ENCODE measurements around the gene C6orf132.

C6orf132 gene

GRCh38 chr6:42103753-42104094, 38.7 kb downstream of the C6orf132 start:
- DNase-seq = no peak

- DNase-seq = no peak
These were observed 39.2 kb downstream of the C6orf132 start for GRCh38 chr6:42103216-42103615.

DNA sequence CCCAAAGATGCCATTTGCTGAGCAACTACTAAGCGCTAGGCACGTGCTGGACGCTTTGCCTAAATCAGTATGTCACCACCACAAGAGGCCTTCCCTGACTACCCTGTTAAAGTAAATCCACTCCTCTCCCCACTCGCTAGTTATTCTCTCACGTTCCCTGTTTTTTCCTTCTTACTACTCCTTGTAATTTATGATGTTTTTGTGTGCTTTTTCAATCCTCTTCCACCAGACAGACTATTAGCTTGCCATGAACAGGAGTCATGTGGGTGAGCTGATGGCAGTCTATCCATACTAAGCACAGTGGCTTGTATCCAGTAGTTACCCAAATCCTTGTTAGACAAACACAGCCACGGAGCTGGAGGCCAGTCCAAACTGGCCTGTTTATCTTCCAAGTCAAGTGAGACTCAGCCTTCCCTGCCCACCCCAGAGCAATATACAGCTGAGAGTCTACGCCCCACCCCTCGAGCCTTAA, 41.2 kb downstream of the C6orf132 start:
- DNase-seq = peak; percentile 94

DNA sequence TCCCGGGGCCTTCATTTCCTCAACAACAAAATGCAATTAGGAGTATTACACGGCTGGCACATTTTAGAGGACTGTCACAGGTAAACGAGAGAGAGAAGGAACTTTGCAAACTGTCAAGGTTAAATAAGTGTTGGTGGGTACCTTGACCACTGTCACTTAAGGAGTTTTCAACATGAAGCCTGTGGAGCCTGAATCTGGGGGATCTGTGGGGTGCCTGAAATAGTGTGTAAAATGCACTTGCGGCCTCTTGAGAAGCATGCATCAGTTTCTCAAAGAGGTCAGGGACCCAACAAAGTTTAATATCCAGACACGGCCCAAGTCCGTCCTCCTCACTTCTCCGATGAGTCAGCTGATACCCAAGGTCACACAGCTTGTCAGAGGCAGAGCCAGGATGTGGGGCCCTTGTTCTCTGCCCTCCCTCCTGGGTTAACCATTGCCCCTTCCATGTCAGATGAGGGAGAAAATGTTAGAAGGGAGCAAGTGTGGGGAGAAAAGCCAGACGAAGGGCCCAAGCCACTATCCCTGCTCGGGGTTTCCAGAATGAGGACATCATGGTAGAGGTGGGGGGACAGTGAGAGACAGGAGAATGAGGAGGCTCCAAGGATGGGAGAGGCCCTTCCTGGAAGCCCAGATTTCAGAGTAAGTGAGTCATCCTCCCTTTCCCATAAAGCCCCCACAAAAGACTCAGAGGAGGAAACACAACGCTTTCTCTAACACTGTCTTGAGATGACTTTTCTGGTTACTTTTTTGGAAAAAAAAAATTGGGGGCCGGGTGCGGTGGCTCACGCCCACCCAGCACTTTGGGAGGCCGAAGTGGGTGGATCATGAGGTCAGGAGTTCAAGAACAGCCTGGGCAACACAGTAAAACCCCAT, 42.2 kb downstream of the C6orf132 start:
- DNase-seq = no peak

- peak in 1 of 2 experiments; percentile 43 for DNase-seq
These were observed 42.9 kb downstream of the C6orf132 start for GRCh38 chr6:42099340-42100028.

DNA sequence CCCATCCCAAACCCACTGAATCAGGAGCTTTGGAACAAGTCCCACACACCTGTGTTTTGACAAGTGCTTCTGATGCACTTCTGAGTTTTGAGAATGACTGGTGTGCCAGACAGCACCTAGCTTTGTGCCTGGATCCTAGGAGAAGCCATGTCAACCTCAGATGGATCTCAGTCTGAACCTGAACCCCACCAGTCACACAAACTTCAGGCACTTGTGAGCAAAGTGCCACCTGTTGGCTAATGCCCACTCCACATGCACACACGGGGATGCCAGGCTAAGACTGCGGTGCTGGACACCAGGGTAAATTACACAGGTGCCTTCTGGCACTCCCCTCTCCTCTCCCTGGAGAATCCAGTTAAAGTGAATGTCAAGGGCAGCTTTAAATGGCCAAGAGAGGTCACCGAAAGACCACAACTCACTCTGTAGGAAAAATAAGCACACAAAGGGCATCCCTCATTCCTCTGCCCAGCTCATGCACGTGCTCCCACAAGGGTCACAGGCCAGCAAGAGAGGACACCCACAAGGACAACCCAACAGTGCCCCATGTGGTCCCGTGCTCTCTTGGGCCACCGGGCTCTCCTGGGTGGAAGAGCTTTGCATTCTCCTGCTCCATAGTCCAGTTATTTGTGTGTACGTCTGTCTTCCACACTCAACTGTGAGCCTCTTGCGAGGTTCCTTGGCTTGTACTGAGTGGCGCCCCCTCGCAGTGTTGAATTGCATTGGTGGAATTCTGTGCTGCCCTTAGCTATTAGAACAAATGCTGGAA, 46.5 kb downstream of the C6orf132 start:
- peak in 1 of 2 experiments; percentile 32 for DNase-seq

GRCh38 chr6:42095094-42095493, 47.3 kb downstream of the C6orf132 start:
- DNase-seq = no peak

DNA sequence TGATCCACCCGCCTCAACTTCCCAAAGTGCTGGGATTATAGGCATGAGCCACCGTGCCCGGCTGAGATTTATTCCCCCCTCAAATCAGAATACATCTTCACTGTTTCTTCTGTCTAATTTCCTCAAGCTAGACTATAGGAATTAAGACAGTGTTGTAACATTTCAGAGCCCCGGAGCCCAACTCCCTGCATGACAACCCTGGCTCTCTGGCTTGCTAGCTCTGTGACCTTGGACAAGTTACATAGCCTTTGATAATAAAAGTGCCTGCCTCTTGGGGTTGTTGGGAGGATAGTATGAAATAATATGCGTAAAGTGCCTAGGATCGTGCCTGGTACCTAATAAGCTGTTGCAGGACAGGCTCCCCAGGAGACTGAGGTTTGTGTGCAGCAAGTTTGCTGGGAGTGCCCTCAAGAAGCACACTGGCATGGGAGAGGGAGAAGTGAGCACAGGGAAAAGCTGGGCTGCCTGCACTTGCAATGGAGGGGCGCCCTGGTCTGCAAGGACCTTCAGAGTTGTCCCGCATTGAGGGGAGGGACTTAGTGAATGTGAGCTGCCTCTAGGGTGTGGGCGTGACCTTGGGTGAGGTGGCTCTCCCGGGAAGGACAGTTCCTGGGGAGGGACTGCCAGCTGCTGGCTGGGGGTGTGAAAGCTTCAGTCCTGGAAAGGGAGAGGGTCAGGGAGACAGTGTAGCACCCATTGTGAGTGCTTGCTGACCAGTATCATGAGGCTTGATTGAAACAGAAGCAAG, 48.7 kb downstream of the C6orf132 start:
- no peak for DNase-seq

DNA sequence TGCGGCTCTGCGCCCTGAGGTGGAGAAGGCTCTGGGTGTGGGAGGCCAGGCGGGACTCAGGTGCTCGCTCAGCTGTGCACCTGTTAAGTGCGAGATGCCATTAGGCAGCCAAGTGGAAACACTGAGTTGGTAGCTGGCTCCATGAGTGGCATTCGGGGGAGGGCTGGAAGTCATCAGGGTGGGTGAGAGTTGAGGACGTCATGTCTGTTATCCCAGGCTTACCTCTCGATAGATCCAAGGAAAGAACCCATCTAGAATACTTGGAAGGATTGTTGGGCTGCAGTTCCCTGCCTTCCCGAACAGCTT, 50.7 kb downstream of the C6orf132 start:
- peak in 1 of 2 experiments; percentile 23 for DNase-seq

- no peak for DNase-seq
These were observed 51.4 kb downstream of the C6orf132 start for GRCh38 chr6:42090819-42091717.

DNA sequence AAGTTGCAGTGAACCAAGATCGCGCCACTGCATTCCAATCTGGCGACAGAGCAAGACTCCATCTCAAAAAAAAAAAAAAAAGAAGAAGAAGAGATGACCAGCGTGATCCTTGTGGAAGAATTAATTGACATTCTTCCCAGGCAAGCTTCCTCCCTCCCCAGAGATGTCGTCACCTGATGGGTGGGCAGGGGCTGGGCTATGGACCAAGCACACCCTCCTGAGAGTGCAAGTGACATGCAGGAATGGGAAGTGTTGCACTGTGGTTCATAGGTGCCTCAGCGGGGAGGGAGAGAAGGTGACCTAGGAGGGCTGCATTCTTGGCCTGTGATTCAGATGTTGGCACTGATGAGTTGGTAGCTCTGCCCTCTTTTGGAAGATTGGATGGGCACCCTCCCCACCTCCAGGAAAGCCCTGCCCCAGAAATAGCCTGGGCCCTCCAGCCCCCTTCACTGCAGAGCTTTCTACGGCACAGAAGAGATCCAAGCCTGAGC, 54.3 kb downstream of the C6orf132 start:
- no peak for DNase-seq

GRCh38 chr6:42086046-42087035, 56.1 kb downstream of the C6orf132 start:
- DNase-seq = no peak

DNA sequence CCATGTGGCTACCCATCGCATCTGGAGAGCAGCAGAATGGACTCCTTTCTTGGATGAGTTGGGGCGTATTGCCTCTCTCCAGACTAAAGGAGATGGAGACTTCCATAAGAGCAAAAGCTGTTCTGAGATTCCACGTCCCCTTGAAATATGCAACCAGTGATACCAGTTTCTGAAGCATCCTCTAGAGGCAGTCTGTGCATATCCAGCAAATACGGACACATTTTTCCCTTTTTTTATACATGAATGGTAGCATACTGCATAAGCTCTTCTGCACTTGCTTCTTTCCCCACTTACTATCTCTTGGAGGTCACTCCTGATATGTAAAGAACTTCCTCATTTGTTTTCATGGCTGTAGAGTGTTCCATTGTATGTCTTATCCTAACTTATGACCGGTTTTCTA, 57.5 kb downstream of the C6orf132 start:
- no peak for DNase-seq

DNA sequence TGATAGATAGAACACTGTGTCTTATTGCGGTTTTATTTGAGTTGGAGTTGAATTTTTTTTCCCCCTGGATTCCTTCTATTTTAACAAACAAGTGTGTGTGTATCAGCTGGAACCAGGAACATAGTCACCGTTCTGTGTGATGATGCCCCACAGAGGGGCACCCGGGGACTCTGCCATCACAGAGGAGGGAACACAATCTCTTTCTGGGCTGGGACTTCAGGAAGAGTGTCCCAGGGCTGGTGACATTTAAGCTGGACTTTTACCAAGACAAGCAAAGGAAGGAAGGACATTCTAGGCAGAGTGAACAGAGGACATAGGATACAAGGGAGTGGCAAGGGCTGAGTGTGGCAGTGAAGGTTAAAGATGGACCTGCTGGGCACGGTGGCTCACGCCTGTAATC, 58.9 kb downstream of the C6orf132 start:
- no peak for DNase-seq

DNA sequence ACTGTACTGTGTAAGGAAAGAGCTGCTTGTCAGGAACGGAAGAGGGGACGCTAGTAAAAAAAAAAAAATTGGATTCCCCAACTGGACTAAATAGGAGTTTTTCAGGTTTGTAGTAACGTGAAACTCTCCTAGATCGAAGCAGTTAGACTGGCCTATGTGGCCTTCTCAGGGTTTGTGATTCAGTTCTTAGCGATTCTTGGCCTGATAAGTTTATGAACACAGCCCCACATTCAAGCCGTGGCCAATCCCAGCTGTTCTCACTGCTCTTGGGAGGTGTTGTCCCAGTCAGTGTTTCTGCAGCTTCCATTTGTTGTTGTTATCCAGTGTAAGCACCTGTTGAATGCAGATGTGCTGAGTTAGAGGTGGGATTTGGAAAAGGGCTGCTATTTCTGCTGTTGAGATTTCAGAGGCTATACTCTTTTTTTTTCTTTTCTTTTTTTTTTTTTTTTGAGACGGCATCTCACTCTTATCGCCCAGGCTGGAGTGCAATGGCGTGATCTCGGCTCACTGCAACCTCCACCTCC, 62.4 kb downstream of the C6orf132 start:
- no peak for DNase-seq

GRCh38 chr6:42078386-42078785, 64.0 kb downstream of the C6orf132 start:
- DNase-seq = no peak

DNA sequence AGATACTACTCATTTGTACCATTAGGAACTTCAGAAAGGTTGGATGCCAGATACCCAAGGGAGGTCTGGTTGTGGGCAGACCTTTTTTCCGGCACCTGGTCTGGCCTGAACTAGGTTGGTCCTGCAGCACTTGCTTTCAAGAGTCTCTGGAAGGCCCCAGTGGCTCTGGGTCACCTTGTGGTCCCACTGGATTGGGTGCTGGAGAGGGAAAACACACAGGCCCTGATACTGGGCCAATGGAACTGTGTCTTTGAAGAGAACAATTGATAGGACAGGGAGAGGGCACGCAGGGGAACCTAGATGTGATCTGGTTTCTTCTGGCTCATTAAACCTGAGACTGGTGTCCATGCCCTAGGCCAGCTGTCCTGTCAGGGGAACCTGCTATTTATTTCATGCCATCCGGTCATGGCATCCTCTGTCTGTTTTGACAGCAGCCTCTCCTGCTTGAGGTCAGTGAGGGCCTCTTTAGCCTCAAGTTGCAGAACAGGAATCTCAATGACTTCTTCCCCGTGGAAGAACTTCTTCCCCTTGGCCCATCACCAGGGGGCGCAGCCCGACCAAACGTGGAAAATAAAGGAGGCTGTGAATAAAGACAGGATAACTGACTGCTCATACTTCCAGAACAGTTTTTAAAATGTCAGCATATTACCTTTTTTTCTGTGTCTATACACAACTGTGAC, 67.1 kb downstream of the C6orf132 start:
- DNase-seq = peak; percentile 25 to 74

- DNase-seq = no peak
These were observed 69.1 kb downstream of the C6orf132 start for GRCh38 chr6:42073287-42073686.

DNA sequence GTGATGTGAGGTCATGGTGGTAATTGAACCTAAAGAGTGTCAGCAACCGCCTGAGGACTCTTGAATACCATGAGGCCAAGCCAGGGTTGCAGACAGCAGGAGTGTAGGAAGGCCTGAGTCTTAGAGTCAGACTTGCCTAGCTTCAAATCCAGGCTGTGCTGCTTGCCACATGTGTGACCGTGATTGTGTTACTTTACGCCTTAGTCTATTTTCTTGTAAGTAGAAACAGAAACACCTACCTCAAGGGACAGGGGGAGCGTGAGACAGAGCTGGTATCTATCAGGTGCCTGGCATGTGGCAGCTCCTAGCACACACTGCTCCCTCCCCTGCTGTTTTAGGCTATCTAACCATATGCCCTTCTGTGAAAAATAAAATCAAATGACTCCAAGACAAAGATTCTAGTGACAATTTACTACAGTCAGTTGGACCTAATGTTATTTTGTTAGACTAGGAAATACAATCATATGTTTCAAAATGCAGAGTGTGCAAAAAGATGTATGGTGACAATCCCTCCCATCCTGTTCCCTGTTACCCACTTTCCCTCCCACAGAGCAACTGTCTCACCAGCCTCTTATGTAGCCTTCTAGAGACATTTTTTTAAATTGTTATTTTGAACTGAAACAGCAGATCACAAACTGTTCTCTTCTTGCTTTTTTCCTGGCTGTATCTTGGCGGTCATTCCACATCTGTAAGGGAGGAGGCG, 70.4 kb downstream of the C6orf132 start:
- no peak for DNase-seq
